Psoas muscle (tissue), 8 donors: ENCODE data around the gene ACMSD. TPM values are rescaled to one million over a fixed set of nuclear protein-coding genes. Genes with fewer than 3 reads are reported as not detected.

Experiments used
- ATAC-seq, 4 donors: fragments of 200-7000 bp; cut with Tn5 transposase; one replicate each; pipeline ENCODE4 v1.9.1; 2020; ENCODE audit warnings: moderate library complexity in 3 of 4, mild to moderate bottlenecking in 2 of 4
- DNase-seq, 2 donors: peaks; one replicate each; pipeline ENCODE4 v3.0.0-alpha.2; 2020
- H3K27ac ChIP-seq: fragments of 200-600 bp; one replicate; pipeline ENCODE4 v1.8.0; 2022
- H3K27me3 ChIP-seq, 3 donors: fragments of 200-600 bp in 1 of 3; one replicate each; pipeline versions ENCODE4 v1.6.1 to v1.8.0; 2013 to 2022; ENCODE audit warnings: low read length in 2 of 3, mild to moderate bottlenecking in 2 of 3, moderate library complexity in 1 of 3; ENCODE audit not compliant: insufficient read depth in 3 of 3
- H3K36me3 ChIP-seq, 2 donors: fragments of 200-600 bp in 1 of 2; one replicate each; pipeline versions ENCODE4 v1.6.1 to v1.8.0; 2013 to 2022; ENCODE audit warnings: low read depth in 1 of 2, mild to moderate bottlenecking in 1 of 2, moderate library complexity in 1 of 2; ENCODE audit not compliant: insufficient read depth in 1 of 2
- H3K4me1 ChIP-seq: fragments of 200-600 bp; one replicate; pipeline ENCODE4 v1.8.0; 2022
- H3K4me3 ChIP-seq: fragments of 200-600 bp; one replicate; pipeline ENCODE4 v1.8.0; 2022; ENCODE audit warnings: mild to moderate bottlenecking
- H3K9me3 ChIP-seq: fragments of 200-600 bp; one replicate; pipeline ENCODE4 v1.8.0; 2022
- WGBS, 3 donors: extraction: QIAGEN DNeasy Blood & Tissue Kit; methylation state at CpG; one replicate each; pipeline versions ENCODE4 v1.1.6 to v1.1.7; 2013; 5-methylcytosine and 5-hydroxymethylcytosine counted together
- intact Hi-C, 2 donors: fragments of 100-400 bp; cut with DNase I; formaldehyde crosslinking; loops; one replicate each; pipeline versions ENCODE4 v1.11.0 to v1.14.2; 2022
- polyA plus RNA-seq, 3 donors: library from polyadenylated mRNA; stranded (reverse); fragments of 200-250 nt; gene quantifications; one replicate each; pipeline ENCODE4 v1.2.3, GENCODE V29; 2013
- total RNA-seq, 4 donors: library from RNA; stranded (reverse); fragmentation: NEBNext Ultra II Directional in 2 of 4; extraction: Animal tissue kit (Norgen Biotek cat#: 25700) in 2 of 4; gene quantifications; one replicate each; pipeline versions ENCODE4 v1.2.1 to v1.2.4, GENCODE V29; 2021 to 2023
- TF ChIP-seq, protein P1 (sequence below): fragments of 200-600 bp; IDR thresholded peaks from one replicate; pipeline ENCODE4 v1.8.0; 2022; ENCODE audit warnings: antibody characterized with exemption
- donor health status: healthy with polysubstance abuse.
- donor health status: DM: no; HTN: no; CAD: no; lungs with moderate emphysema.
- donor health status: Bipolar disorder and iron deficiency.
- donor health status: healthy.
- donor health status: DM: yes; HTN: yes; CAD: no.
- donor health status: DM: no; HTN: no; CAD: no.
- donor health status: DM: no; HTN: no; CAD: no.
- donor health status: DM: yes; HTN: yes; CAD: no.

ACMSD gene
- total and polyA plus RNA-seq, 7 donors: not detected

DNA sequence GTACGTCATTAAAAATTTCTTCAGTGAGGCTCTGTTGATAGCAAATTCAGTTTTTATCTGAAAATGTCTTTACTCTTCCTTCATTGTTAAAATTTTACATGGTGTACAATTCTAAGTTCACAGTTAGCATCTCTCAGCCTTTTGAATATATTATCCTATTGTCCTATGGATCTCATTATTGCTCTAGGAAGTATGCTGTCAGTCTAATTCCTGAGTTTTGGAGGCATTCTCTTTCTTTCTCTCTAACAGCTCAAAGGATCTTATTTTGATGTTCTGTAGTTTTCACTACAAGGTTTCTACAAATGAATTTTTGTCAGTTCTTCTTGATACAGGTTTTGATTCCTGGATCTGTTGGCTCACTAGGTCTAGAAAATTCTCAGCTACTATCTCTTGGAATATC lies 2.9 kb upstream of the ACMSD start:
- no peak for ATAC-seq
- WGBS, 3 donors: 90 to 100% (median 95%) methylated on average over 1 of the region's 1 CpG
- TF ChIP-seq, protein P1, sequence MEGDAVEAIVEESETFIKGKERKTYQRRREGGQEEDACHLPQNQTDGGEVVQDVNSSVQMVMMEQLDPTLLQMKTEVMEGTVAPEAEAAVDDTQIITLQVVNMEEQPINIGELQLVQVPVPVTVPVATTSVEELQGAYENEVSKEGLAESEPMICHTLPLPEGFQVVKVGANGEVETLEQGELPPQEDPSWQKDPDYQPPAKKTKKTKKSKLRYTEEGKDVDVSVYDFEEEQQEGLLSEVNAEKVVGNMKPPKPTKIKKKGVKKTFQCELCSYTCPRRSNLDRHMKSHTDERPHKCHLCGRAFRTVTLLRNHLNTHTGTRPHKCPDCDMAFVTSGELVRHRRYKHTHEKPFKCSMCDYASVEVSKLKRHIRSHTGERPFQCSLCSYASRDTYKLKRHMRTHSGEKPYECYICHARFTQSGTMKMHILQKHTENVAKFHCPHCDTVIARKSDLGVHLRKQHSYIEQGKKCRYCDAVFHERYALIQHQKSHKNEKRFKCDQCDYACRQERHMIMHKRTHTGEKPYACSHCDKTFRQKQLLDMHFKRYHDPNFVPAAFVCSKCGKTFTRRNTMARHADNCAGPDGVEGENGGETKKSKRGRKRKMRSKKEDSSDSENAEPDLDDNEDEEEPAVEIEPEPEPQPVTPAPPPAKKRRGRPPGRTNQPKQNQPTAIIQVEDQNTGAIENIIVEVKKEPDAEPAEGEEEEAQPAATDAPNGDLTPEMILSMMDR: no peak

DNA sequence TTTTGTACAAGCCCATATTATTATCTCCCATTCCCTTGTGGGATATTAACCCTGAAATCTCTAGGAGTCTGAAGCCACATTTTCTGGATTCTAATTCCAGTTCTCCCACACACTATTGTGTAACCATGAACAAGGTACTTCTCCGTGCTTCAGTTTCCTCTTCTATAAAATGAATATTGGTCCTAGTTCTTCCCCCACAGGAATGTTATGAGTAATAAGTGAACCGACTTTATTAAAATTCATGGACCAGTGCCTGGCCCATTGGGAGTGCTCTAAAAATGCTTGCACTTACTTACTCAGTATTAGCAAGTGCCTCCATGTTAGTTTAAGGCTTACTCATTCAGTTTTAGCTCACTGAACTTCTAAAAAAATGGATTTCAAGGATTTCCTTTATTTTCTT lies 1.4 kb upstream of the ACMSD start:
- TF ChIP-seq, protein P1: no peak
- Histone ChIP-seq H3K36me3 (no peaks in the 10 kb centered on the region), H3K4me3 (no peak overlapping the region), H3K9me3 (peaks cover 5% of the 10 kb centered on the region), H3K27ac (no peak overlapping the region), H3K27me3 (no peaks in the 10 kb centered on the region), H3K4me1 (no peaks in the 10 kb centered on the region)
- intact Hi-C loops: no loop called here
- WGBS, 3 donors: 44 to 78% (median 57%) methylated on average over 2 of the region's 2 CpGs
- no peak for DNase-seq
- ATAC-seq: no peak

More for the DNA sequence above, 2.9 kb upstream of the ACMSD start:
- DNase-seq: no peak
- Histone ChIP-seq H3K9me3 (peaks cover 5% of the 10 kb centered on the region), H3K27me3 (no peaks in the 10 kb centered on the region), H3K36me3 (no peaks in the 10 kb centered on the region), H3K4me3 (no peak overlapping the region), H3K27ac (no peak overlapping the region), H3K4me1 (no peaks in the 10 kb centered on the region)
- intact Hi-C loops: no loop called here

DNA sequence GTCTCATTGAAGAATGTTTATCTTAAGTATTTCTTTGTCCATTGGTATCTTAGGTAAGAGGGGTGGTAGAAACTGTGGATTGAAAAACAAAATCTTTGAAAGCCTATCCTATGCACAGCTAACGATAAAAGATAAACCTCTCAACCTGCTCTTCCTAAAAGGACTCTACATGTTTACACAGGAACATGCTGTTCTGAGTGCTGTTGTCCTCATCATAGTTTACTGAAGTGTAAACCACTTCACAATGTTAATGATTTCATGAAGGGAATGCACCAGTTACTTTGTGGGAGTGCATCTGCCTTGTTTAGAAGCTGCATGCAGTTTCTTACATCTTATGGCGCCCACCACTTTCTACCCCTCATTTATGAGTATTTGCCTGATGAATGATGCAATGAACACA lies 1.2 kb downstream of the ACMSD start:
- no peak overlapping the region for H3K4me3 ChIP-seq
- ATAC-seq (no peak), DNase-seq (no peak)
- H3K36me3 ChIP-seq: no peaks in the 10 kb centered on the region
- intact Hi-C loops: no loop called here
- H3K27ac ChIP-seq: no peak overlapping the region
- no peaks in the 10 kb centered on the region for H3K27me3 ChIP-seq
- TF ChIP-seq, protein P1: no peak
- 88 to 95% (median 93%) methylated on average over 2 of the region's 2 CpGs for WGBS, 3 donors
- H3K9me3 ChIP-seq: peaks cover 5% of the 10 kb centered on the region
- H3K4me1 ChIP-seq: no peaks in the 10 kb centered on the region

DNA sequence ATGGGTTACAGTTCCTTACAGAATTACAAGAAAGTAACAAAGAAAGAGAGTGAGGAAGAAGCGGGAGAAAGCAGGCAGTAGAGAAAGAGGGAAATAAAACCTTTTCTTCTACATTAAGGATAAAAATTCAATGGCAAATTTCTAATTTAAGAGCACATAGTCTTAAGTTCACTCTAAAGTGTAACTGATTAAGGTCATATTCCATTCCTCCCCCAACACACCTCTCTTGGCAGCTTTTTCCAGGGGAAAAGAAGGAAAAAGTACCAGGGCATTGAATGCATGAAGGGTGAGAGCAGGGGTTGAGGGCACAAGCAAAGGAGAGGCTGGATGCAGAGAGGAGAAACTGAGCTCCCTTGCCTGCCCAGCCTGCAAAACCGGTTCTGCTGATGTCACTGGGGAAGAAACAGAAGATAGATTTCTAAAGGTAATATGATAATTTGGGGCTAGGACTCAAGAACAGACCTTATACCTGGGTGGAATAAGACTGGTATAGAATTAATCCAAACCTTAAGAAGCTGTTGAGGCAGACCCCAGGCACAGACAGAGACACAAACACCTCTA lies 4.6 kb downstream of the ACMSD start:
- TF ChIP-seq, protein P1: no peak
- WGBS, 3 donors: 80 to 87% (median 82%) methylated on average over 2 of the region's 2 CpGs
- ATAC-seq: no peak

DNA sequence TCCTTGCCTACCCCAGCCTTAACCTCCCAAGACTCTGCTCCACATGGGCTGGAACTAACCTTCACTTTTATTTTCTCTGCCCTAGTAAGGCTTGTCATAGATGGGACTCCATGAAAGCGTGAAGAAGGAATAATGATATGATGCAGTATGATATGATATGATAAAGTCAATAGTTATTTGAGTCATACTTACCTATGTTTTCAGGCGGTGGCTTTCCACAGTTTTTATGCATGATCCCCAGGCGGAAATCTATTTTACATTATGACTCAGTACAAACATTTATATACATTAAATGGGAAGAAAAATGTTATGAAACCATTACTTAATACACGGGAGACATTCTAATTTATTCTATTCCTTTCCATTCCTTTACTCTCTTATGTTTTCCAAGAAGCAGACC lies 5.6 kb downstream of the ACMSD start:
- intact Hi-C loops: no loop called here
- DNase-seq: no peak

More for the DNA sequence above, 4.6 kb downstream of the ACMSD start:
- no peaks in the 10 kb centered on the region for H3K4me1 ChIP-seq
- H3K27me3 ChIP-seq: no peaks in the 10 kb centered on the region
- H3K4me3 ChIP-seq: no peak overlapping the region
- no peak for DNase-seq
- H3K27ac ChIP-seq: no peak overlapping the region
- no peaks in the 10 kb centered on the region for H3K36me3 ChIP-seq
- no peaks in the 10 kb centered on the region for H3K9me3 ChIP-seq
- intact Hi-C loops: no loop called here

More for the DNA sequence above, 5.6 kb downstream of the ACMSD start:
- TF ChIP-seq, protein P1: no peak
- Histone ChIP-seq H3K9me3 (no peaks in the 10 kb centered on the region), H3K4me1 (no peaks in the 10 kb centered on the region), H3K36me3 (no peaks in the 10 kb centered on the region), H3K27ac (no peak overlapping the region), H3K4me3 (no peak overlapping the region), H3K27me3 (no peaks in the 10 kb centered on the region)
- 91 to 92% (median 91%) methylated on average over 4 of the region's 4 CpGs for WGBS, 3 donors
- no peak for ATAC-seq
